HG02678 (cell line): Measurements from ENCODE around the gene NLRC5.
"Not testable (repeated sequence)": the region's sequence is repeated elsewhere in the genome, so short reads cannot be mapped to it uniquely, and the experiment has no call there.

Source experiments
- ATAC-seq: cut with Tn5 transposase; IDR thresholded peaks from one replicate; pipeline ENCODE4 v1.9.1; 2021; ENCODE audit warnings: mild to moderate bottlenecking, moderate library complexity; ENCODE audit not compliant: unreplicated experiment

NLRC5 gene

DNA sequence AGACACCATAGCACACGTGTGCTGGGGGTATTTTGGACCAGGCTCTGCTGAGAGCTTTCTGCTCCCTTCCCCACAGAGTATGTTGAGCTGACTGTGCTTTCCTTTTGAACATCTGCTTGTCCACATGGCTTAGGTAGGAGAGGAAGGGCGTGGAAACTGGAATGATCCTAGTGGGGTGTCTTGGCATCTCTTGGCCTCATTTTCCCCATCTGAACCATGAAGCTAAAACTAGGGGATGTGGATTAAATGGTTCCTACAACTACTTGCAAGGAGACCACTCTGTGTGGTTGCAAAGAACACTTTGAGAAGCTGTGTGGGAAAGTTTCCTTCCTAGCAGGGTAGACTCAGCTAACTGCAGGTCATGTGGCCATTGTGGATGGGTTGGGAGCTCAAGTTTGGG, 6.7 kb upstream of the NLRC5 start:
- ATAC-seq = no peak

DNA sequence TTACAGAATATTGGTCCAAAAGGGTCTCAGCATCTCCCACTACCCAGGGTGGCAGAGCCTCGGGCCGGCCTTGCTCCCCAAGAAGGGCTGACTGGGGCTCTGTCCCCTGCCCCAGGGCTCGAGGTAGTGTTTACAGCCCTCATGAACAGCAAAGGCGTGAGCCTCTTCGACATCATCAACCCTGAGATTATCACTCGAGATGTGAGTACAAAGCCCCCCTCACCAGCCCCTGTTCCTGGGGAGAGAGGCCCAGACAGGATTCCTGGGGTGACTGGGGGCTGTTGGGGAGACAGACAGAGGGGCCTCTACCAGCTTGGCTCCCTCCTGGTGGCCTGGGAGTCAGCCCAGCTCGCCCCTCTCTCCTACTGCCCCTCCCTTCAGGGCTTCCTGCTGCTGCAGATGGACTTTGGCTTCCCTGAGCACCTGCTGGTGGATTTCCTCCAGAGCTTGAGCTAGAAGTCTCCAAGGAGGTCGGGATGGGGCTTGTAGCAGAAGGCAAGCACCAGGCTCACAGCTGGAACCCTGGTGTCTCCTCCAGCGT, 6.1 kb upstream of the NLRC5 start:
- no peak for ATAC-seq

DNA sequence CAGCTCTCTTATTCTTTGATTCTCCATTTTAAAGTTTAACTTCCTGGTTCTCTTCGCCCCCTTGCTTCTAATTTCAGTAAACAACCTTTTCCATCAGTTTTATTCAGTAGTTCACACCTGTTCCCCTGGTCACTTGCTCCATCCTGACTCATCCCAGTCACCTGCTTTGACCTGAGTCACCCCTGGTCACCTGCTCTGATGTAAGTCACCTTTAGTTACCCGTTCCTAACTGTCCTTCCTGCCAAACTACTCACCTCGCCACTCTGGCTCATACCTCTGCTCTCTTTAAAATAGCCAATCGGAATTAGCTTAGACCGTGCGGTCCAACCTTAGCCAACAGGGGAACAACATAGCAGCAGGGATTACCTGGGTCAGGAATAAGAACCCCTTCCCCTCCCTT, 4.7 kb upstream of the NLRC5 start:
- no peak for ATAC-seq

- no peak for ATAC-seq
Measured at GRCh38 chr16:56985288-56985961, 3.9 kb upstream of the NLRC5 start.

DNA sequence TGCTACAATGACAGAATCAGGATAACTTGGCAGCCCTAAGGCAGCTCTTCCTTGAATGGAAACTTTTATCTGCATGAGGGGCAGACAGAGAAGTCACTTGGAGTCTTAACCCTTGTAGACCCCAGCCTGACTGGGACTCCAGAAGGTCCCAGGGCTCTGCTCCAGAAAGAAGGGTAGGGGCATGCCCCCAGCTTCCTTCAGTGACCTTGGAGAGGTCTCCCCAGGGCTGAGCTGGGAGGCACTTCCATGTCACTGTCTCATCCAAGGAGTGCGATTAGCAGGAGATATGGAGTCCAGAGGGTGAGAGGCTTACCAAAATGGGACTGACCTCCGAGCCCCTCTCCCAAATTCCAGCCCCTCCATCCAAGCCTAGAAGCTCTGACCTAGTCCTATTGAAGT, 3.4 kb upstream of the NLRC5 start:
- no peak for ATAC-seq

DNA sequence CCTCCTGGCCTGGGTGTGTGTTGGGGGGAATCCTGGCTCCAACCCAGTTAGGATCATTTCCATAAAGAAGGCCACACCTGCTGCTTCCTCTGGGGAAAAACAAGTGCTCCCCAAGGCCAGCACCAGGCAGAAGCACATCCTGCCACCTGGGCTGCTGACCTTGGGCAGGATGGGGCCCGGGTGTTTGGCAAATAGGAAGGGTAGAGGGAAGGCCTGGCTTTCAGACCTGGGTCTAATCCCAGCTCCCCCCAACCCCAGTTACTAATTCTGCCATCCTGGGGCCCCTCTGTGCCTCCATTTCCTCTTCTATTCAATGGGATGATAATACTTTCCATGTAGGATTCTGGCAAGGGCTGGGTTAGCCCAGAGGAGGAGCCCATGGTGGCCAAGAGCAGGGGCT, 3.0 kb upstream of the NLRC5 start:
- ATAC-seq = no peak

DNA sequence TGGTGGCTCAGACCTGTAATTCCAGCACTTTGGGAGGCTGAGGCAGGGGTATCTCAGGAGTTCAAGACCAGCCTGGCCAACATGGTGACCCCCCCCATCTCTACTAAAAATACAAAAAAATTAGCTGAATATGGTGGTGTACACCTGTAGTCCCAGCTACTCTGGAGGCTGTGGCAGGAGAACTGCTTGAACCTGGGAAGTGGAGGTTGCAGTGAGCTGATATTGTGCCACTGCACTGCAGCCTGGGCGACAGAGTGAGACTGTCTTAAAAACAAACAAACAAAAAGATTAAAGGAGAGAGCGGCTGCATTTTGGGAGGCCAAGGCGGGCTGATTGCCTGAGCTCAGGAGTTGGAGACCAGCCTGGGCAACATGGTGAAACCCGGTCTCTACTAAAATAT, 2.4 kb upstream of the NLRC5 start:
- not testable (repeated sequence) for ATAC-seq

GRCh38 chr16:56987692-56988091, 1.7 kb upstream of the NLRC5 start:
- no peak for ATAC-seq

DNA sequence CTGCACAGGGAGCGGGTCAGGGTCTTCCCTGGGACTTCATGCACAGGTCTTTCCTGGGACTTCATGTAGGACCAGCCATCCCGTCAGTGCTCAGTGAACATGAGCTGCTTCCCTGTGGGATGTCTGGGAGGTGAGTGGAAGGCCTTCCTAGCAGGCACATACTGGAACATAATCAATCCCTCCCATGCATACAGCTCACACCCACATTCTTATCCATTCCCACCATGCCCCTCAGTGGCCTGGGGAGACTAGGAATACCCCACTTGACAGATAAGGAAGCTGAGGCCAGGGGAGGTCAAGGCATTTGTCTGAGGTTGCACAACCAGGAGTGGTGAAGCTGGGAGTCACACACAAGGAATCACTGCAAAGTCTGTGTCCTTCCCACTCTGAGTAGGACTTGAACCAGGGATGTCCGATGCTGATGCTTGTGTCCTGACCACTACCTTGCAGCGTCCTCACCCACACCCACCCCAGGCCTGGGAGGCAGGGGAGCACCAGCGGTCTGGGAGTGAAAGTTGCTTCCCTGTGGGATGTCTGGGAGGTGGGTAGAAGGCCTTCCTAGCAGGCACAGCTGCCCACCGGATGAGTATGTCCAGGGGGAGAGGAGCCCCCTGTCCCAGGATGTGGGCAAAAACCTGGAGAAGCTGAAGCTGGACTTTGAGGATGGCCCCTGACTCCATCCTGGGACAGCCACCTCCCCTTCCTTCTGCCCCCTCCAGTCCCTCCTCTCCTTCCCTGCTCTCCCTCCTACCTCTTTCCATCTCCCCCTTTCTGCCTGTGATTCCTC, 1.0 kb upstream of the NLRC5 start:
- no peak for ATAC-seq

GRCh38 chr16:56989988-56990387, 631 bp downstream of the NLRC5 start:
- ATAC-seq = no peak

GRCh38 chr16:56990407-56991286, 1.3 kb downstream of the NLRC5 start:
- ATAC-seq = no peak

GRCh38 chr16:56992431-56992830, 3.1 kb downstream of the NLRC5 start:
- ATAC-seq = not testable (repeated sequence)

- no peak for ATAC-seq
Measured at GRCh38 chr16:56993204-56993603, 3.8 kb downstream of the NLRC5 start.

DNA sequence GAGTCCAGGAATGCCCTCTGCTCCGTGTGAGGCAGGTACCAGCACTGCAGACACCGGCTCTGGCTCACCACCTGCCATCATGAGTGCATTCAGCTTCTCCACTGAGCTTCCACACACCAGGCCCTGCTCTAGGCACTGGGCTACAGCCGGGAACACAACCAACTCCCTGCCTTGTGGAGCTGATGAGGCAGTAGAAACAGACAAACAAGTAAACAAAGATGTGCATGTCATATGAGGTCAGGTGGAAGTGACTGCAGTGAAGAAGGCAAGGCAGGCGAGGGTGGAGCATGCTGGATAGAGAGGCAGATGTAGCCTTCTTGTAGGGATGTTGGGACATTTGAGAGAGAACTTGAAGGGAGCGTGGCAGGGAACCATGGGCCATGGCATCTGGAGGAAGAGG, 5.0 kb downstream of the NLRC5 start:
- ATAC-seq = no peak

DNA sequence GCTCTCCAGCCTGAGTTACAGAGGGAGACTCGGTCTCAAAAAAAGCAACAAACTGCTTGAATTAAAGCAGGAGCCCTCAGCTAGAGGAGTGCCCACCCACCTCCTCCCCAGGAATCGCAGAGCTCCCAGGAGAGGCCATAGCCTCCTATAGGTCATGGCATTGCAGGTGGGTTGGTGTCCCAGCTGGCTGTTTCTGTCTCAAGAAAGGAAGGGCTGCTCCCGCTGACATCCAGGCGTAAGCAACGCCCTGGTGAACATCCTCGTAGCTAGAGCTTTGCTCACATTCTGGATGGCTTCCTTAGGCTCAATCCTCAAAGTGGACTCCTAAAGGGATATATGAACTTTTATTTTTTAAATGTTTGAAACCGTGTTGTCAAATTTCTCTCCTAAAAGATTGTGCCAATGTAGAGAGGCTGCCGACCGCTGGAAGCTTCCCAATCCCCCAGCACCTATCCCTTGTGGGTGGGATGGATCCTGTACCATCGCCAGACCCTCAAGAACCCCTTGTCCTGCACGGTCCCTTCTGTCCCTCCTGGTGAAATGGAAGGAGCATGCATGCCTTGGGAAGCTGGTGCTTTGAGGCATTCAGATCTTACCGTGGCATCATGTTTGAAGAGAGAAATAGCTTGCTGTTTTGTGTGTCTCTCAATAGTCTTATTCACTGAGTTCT, 5.9 kb downstream of the NLRC5 start:
- no peak for ATAC-seq

GRCh38 chr16:56997264-56997663, 7.9 kb downstream of the NLRC5 start:
- ATAC-seq = no peak

DNA sequence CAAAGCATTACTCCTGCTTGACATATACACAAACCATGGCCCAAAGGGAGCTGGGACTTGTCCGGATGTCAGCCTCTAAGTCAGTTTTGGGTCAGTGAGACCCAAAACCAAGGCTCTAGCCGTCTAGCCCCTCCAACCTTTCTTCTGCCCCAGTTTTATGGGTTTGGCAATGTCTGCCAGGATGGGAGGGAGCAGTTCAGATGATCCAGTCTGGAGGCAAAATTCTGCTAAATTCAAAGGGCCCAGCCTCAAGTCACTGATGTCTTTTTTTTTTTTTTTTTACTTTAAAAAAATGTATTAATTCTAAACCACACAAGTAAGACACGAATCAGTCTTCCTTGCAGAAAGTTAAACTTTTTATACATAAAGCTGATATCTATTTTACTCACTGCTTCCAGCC, 8.6 kb downstream of the NLRC5 start:
- ATAC-seq = no peak

DNA sequence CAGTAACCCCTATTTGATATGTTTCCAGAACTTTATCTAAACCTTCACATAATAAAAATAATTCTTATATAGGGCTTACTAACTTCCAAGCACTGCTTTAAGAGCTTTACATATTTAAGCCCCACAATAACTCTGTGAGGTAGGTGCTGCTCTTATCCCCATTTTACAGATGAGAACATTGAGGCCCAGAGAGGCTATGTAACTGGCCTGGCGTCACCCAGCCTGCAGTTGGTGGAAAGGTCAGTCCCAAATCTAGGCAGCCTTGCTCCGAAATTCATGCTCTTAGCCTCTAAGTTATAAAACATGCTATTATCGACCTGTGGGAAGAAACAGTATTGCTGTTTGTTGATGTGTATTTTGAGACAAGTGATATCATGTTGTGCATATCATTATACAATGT, 9.0 kb downstream of the NLRC5 start:
- no peak for ATAC-seq

DNA sequence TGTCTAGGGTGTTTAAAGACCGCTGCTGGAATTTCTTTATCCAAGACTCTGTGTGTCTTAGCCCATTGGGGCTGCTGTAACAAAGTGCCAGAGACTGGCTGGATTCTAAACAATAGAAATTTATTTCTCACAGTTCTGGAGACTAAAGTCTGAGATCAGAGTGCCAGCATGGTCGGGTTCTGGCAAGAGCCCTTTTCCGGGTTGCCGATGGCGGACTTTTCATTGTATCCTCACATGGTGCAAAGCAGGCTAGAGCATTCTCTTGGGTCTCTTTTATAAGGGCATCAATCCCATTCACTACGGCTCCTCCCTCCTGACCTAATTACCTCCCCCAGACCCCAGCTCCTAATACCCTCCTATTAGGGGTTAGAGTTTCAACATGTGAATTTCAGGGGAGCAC, 9.5 kb downstream of the NLRC5 start:
- no peak for ATAC-seq

- ATAC-seq = no peak
Measured at GRCh38 chr16:56999409-57000270, 10.3 kb downstream of the NLRC5 start.
